ENCODE measurements around the gene PRDM13. TPM values are rescaled to one million over a fixed set of nuclear protein-coding genes. Genes with fewer than 3 reads are reported as not detected.
A peak's percentile ranks its signal among the peaks of the same experiment; 100 is the strongest.

The PRDM13 gene
- total RNA-seq, 1 donor from 2014 or later, result not detected

GRCh38 chr6:99602520-99603420 lies 3.9 kb upstream of the PRDM13 start:
- peak in 1 of 2 donors; percentile 16 for ATAC-seq
- intact Hi-C loops (cut with DNase I), result no loop called here
- no peak overlapping the region for H3K27ac ChIP-seq
- no peaks in the 10 kb centered on the region for H3K9me3 ChIP-seq
- DNase-seq, result peak; percentile 45
- peaks cover 99% of the 10 kb centered on the region for H3K27me3 ChIP-seq (ENCODE audit: low read depth)
- H3K4me1 ChIP-seq, result peaks cover 25% of the 10 kb centered on the region
- no peak for TF ChIP-seq CTCF (IDR thresholded peaks at IDR 0.05)
- H3K36me3 ChIP-seq, result no peaks in the 10 kb centered on the region
- peak overlapping the region; percentile 43 for H3K4me3 ChIP-seq

- intact Hi-C loops (cut with DNase I), result no loop called here
- peak; percentile 48 for DNase-seq
These were observed 3.0 kb upstream of the PRDM13 start for GRCh38 chr6:99603421-99604165.

GRCh38 chr6:99604166-99605073 lies 2.2 kb upstream of the PRDM13 start:
- no peak overlapping the region for H3K27ac ChIP-seq
- H3K27me3 ChIP-seq (ENCODE audit: low read depth), result peaks cover 99% of the 10 kb centered on the region
- peak overlapping the region; percentile 43 for H3K4me3 ChIP-seq
- intact Hi-C loops (cut with DNase I), result no loop called here
- DNase-seq (peak; percentile 49), ATAC-seq (no peak)
- H3K36me3 ChIP-seq, result no peaks in the 10 kb centered on the region
- TF ChIP-seq CTCF (IDR thresholded peaks at IDR 0.05), result no peak
- no peaks in the 10 kb centered on the region for H3K9me3 ChIP-seq
- H3K4me1 ChIP-seq, result peaks cover 25% of the 10 kb centered on the region

More at GRCh38 chr6:99603421-99604165, 3.0 kb upstream of the PRDM13 start:
- Histone ChIP-seq H3K4me1 (peaks cover 25% of the 10 kb centered on the region), H3K9me3 (no peaks in the 10 kb centered on the region), H3K36me3 (no peaks in the 10 kb centered on the region), H3K27ac (no peak overlapping the region), H3K27me3 (ENCODE audit: low read depth) (peaks cover 99% of the 10 kb centered on the region), H3K4me3 (peak overlapping the region; percentile 43)
- no peak for TF ChIP-seq CTCF (IDR thresholded peaks at IDR 0.05)
- peak; percentile 38 to 51 for ATAC-seq

- DNase-seq, result no peak
- peaks cover 98% of the 10 kb centered on the region for H3K27me3 ChIP-seq (ENCODE audit: low read depth)
- peaks cover 25% of the 10 kb centered on the region for H3K4me1 ChIP-seq
- intact Hi-C loops (cut with DNase I), result no loop called here
- ATAC-seq, result no peak
- no peak overlapping the region for H3K4me3 ChIP-seq
- no peak for TF ChIP-seq CTCF (IDR thresholded peaks at IDR 0.05)
- no peak overlapping the region for H3K27ac ChIP-seq
- no peaks in the 10 kb centered on the region for H3K9me3 ChIP-seq
- no peaks in the 10 kb centered on the region for H3K36me3 ChIP-seq
These were observed 1.4 kb upstream of the PRDM13 start for GRCh38 chr6:99605074-99605734.
